HCT116 (cell line): Measurements from ENCODE around the gene ATRAID. TPM values are rescaled to one million over a fixed set of nuclear protein-coding genes. Genes with fewer than 3 reads are reported as not detected.

ENCODE experiments used
- ATAC-seq: fragments of 200-7000 bp; cut with Tn5 transposase; 2 replicates; pipeline ENCODE4 v1.9.1; 2020; ENCODE audit warnings: mild to moderate bottlenecking, moderate library complexity
- BruUV-seq: library from RNA; stranded (reverse); fragments of 400-500 nt; replicated peaks from 2 replicates; lab custom pipeline; 2021; lab: Mats Ljungman, UMichigan
- CTCF ChIA-PET: fragments of 300-600 bp; sonication (Branson Sonifier 250); formaldehyde crosslinking; loops from one replicate; lab custom pipeline; 2021; ENCODE audit warnings: antibody characterized with exemption; lab: Charles Lee
- POLR2A ChIA-PET: fragments of 300-600, 350-600 bp; sonication (Branson Sonifier 250); formaldehyde crosslinking; loops from one replicate; lab custom pipeline; 2021; ENCODE audit warnings: antibody characterized with exemption; lab: Charles Lee
- RAD21 ChIA-PET, 2 experiments: fragments of 300-600 bp; sonication (Branson Sonifier 250); formaldehyde crosslinking; loops; one replicate each; lab custom pipeline; 2023; ENCODE audit warnings: low total read pairs in 2 of 2; ENCODE audit not compliant: uncharacterized antibody in 2 of 2, unreplicated experiment in 2 of 2, low non-redundant PET in 1 of 2; lab: Charles Lee
- DNase-seq: peaks from one replicate; pipeline ENCODE4 v3.0.0-alpha.2; 2010; ENCODE audit warnings: low read depth, low spot score
- H2AFZ ChIP-seq: fragments of 200-600 bp; shearing (Covaris generic), sonication (generic); 2 replicates; pipeline ENCODE4 v1.6.1; 2017; ENCODE audit warnings: low read depth, mixed run types, mixed read lengths, antibody characterized with exemption, low read length; ENCODE audit not compliant: poor library complexity, severe bottlenecking
- H3K27ac ChIP-seq: 2 replicates; pipeline ENCODE4 v1.5.1; 2012; ENCODE audit warnings: low read depth, low read length
- H3K27me3 ChIP-seq: fragments of 200-600 bp; sonication (generic); 2 replicates; pipeline ENCODE4 v1.6.1; 2016; ENCODE audit warnings: mixed run types, low read length, mixed read lengths; ENCODE audit not compliant: insufficient read depth
- H3K36me3 ChIP-seq, 2 experiments: fragments of 200-500 bp in 1 of 2; fragments of 200-600 bp in 1 of 2; sonication (Bioruptor generic) in 1 of 2; sonication (generic) in 1 of 2; 2 replicates each; pipeline versions ENCODE4 v1.5.1 to v1.6.1; 2014 to 2016; ENCODE audit warnings: low read length in 2 of 2, inconsistent platforms in 1 of 2, mixed read lengths in 1 of 2, mixed run types in 1 of 2; ENCODE audit not compliant: insufficient read depth in 2 of 2, control insufficient read depth in 1 of 2
- H3K4me1 ChIP-seq, 2 experiments: fragments of 200-600 bp in 1 of 2; sonication (generic) in 1 of 2; 2 replicates each; pipeline versions ENCODE4 v1.5.1 to v1.6.1; 2012 to 2017; ENCODE audit warnings: low read length in 2 of 2, inconsistent platforms in 1 of 2, mild to moderate bottlenecking in 1 of 2, mixed read lengths in 1 of 2, mixed run types in 1 of 2, moderate library complexity in 1 of 2; ENCODE audit not compliant: insufficient read depth in 2 of 2, control insufficient read depth in 1 of 2
- H3K4me2 ChIP-seq: fragments of 200-600 bp; sonication (generic); 2 replicates; pipeline ENCODE4 v1.6.1; 2017; ENCODE audit warnings: mixed run types, low read length, mixed read lengths
- H3K4me3 ChIP-seq, 2 experiments: fragments of 200-600 bp in 1 of 2; sonication (generic) in 1 of 2; replicated peaks in 1 of 2; 2 replicates each; pipeline ENCODE4 v1.5.1; 2011 to 2016; ENCODE audit warnings: low read length in 2 of 2, control low read depth in 1 of 2, low read depth in 1 of 2, mild to moderate bottlenecking in 1 of 2, mixed read lengths in 1 of 2, mixed run types in 1 of 2
- H3K79me2 ChIP-seq: fragments of 200-600 bp; sonication (generic); 2 replicates; pipeline ENCODE4 v1.6.1; 2017; ENCODE audit warnings: mild to moderate bottlenecking, mixed run types, low read length, moderate library complexity, mixed read lengths; ENCODE audit not compliant: insufficient read depth
- H3K9ac ChIP-seq: fragments of 200-600 bp; sonication (generic); 2 replicates; pipeline ENCODE4 v1.6.1; 2016; ENCODE audit warnings: low read length, mixed read lengths
- H3K9me2 ChIP-seq: fragments of 200-600 bp; sonication (generic), shearing (Covaris generic); 2 replicates; pipeline ENCODE4 v1.6.1; 2017; ENCODE audit warnings: mixed run types, mild to moderate bottlenecking, moderate library complexity; ENCODE audit not compliant: insufficient read depth
- H3K9me3 ChIP-seq, 2 experiments: fragments of 200-500 bp in 1 of 2; fragments of 200-600 bp in 1 of 2; sonication (Bioruptor generic) in 1 of 2; sonication (generic) in 1 of 2; 2 replicates each; pipeline ENCODE4 v1.6.1; 2014 to 2017; ENCODE audit warnings: low read length in 2 of 2, mixed read lengths in 2 of 2, inconsistent platforms in 1 of 2, low read depth in 1 of 2, mild to moderate bottlenecking in 1 of 2, mixed run types in 1 of 2, moderate library complexity in 1 of 2; ENCODE audit not compliant: control insufficient read depth in 1 of 2, insufficient read depth in 1 of 2
- H4K20me1 ChIP-seq: fragments of 200-600 bp; sonication (generic), shearing (Covaris generic); 2 replicates; pipeline ENCODE4 v1.6.1; 2017; ENCODE audit warnings: mixed run types, mild to moderate bottlenecking, moderate library complexity; ENCODE audit not compliant: insufficient read depth
- ATF3 ChIP-seq: IDR thresholded peaks from 2 replicates; pipeline ENCODE4 v1.6.1; 2012
- CBX3 ChIP-seq: IDR thresholded peaks from 2 replicates; pipeline ENCODE4 v1.6.1; 2012; ENCODE audit warnings: low read depth
- CTCF ChIP-seq, 3 experiments: fragments of 200-600 bp in 1 of 3; sonication (generic) in 1 of 3; IDR thresholded peaks in 2 of 3; conservative IDR thresholded peaks in 1 of 3; 2 replicates each; pipeline ENCODE4 v1.5.1; 2012 to 2017; ENCODE audit warnings: low read depth in 2 of 3, low read length in 2 of 3, antibody characterized with exemption in 1 of 3, borderline replicate concordance in 1 of 3, control low read depth in 1 of 3, mild to moderate bottlenecking in 1 of 3, mixed read lengths in 1 of 3, mixed run types in 1 of 3, moderate library complexity in 1 of 3; ENCODE audit not compliant: insufficient read depth in 1 of 3
- EGR1 ChIP-seq: IDR thresholded peaks from 2 replicates; pipeline ENCODE4 v1.6.1; 2012; ENCODE audit warnings: low read depth
- ELF1 ChIP-seq: IDR thresholded peaks from 2 replicates; pipeline ENCODE4 v1.6.1; 2012; ENCODE audit warnings: low read depth, borderline replicate concordance
- EZH2 ChIP-seq: fragments of 200-600 bp; sonication (generic); IDR thresholded peaks from 2 replicates; pipeline ENCODE4 v1.6.1; 2017; ENCODE audit warnings: antibody characterized with exemption, mixed run types
- MAX ChIP-seq: IDR thresholded peaks from 2 replicates; pipeline ENCODE4 v1.6.1; 2012
- POLR2A ChIP-seq: IDR thresholded peaks from 2 replicates; pipeline ENCODE4 v1.7.0; 2011; ENCODE audit warnings: borderline replicate concordance; ENCODE audit not compliant: insufficient read depth, insufficient read length; ENCODE audit errors: extremely low read depth
- POLR2AphosphoS5 ChIP-seq: IDR thresholded peaks from 2 replicates; pipeline ENCODE4 v1.6.1; 2011; ENCODE audit warnings: mild to moderate bottlenecking, low read depth, low read length, moderate library complexity
- RAD21 ChIP-seq: IDR thresholded peaks from 2 replicates; pipeline ENCODE4 v1.6.1; 2012; ENCODE audit warnings: low read depth, mild to moderate bottlenecking
- SIN3A ChIP-seq: IDR thresholded peaks from 2 replicates; pipeline ENCODE4 v1.6.1; 2012; ENCODE audit warnings: low read depth
- SP1 ChIP-seq: IDR thresholded peaks from 2 replicates; pipeline ENCODE4 v1.6.1; 2012; ENCODE audit warnings: low read depth
- SRF ChIP-seq: IDR thresholded peaks from 2 replicates; pipeline ENCODE4 v1.6.1; 2012; ENCODE audit warnings: low read depth
- TCF7L2 ChIP-seq: IDR thresholded peaks from 2 replicates; pipeline ENCODE4 v1.7.0; 2011; ENCODE audit warnings: borderline replicate concordance, inconsistent platforms; ENCODE audit not compliant: insufficient read depth, insufficient read length; ENCODE audit errors: extremely low read depth
- YY1 ChIP-seq: IDR thresholded peaks from 2 replicates; pipeline ENCODE4 v1.6.1; 2011; ENCODE audit warnings: low read length, low read depth, moderate library complexity, mild to moderate bottlenecking; ENCODE audit not compliant: insufficient replicate concordance; ENCODE audit errors: extremely low read depth
- ZBTB33 ChIP-seq: IDR thresholded peaks from 2 replicates; pipeline ENCODE4 v1.6.1; 2011; ENCODE audit warnings: mild to moderate bottlenecking, low read length, moderate library complexity; ENCODE audit not compliant: insufficient replicate concordance; ENCODE audit errors: extremely low read depth
- ZFX ChIP-seq: fragments of 450-650 bp; IDR thresholded peaks from 2 replicates; pipeline ENCODE4 v1.6.1; 2017
- ZNF274 ChIP-seq: fragments of 200-500 bp; sonication (Bioruptor generic); IDR thresholded peaks from 2 replicates; pipeline ENCODE4 v1.6.1; 2014; ENCODE audit warnings: mild to moderate bottlenecking, low read depth, low read length, inconsistent platforms
- intact Hi-C: fragments of 100-400 bp; cut with micrococcal nuclease; formaldehyde crosslinking; loops from 2 replicates; pipeline ENCODE4 v1.10.0; 2022
- total RNA-seq: library from RNA; stranded (reverse); gene quantifications from one replicate; pipeline ENCODE4 v1.2.1, GENCODE V29; 2021; ENCODE audit not compliant: unreplicated experiment

ATRAID gene
- total RNA-seq, 1 experiment from 2014 or later: 93.6 TPM

- RAD21 ChIA-PET: no interaction called here
- H3K9me3 ChIP-seq: no peaks in the 10 kb centered on the region
- H3K9ac ChIP-seq: peak within 1 kb of the TSS; percentile 89
- H3K4me1 ChIP-seq: peaks cover 3 to 27% of the 10 kb centered on the region in 2 experiments; a peak in 3 of 4 replicates
- peak within 1 kb of the TSS; percentile 82 for H3K27ac ChIP-seq
- POLR2A ChIA-PET: no interaction called here
- DNase-seq: peak; percentile 56
- no peaks in the 10 kb centered on the region for H4K20me1 ChIP-seq
- intact Hi-C loops: loop anchor here (5.0 kb wide), 1 partner anchor 120 kb away; no protein-coding TSS in a partner anchor
- CTCF ChIA-PET: no interaction called here
- H3K4me2 ChIP-seq: peak within 1 kb of the TSS; percentile 93
- ATAC-seq: peak; percentile 82
- H3K4me3 ChIP-seq: peak within 1 kb of the TSS; percentile 78 to 91
- H3K36me3 ChIP-seq: peaks cover 13 to 36% of the 10 kb centered on the region in 2 experiments
- no peaks in the 10 kb centered on the region for H3K27me3 ChIP-seq
- peak; percentile 100 for TF ChIP-seq MAX
- TF ChIP-seq POLR2A: peak; percentile 37
- no peak for TF ChIP-seq ELF1
- TF ChIP-seq SP1: peak; percentile 60; the same call in 1 of the 2 replicates
- no peak for TF ChIP-seq ZNF274
- no peak for TF ChIP-seq ATF3
- peak in 1 of 3 experiments; percentile 4; a peak in 1 of 6 replicates for TF ChIP-seq CTCF (IDR thresholded peaks at IDR 0.05 in 2 of 3, conservative IDR thresholded peaks at IDR 0.05 in 1 of 3; ENCODE audit: borderline replicate concordance in 1 of 3, insufficient read depth in 1 of 3, low read depth in 2 of 3, low read length in 2 of 3)
- peak; percentile 43 for TF ChIP-seq ZBTB33
- no peak for TF ChIP-seq SRF
- peak; percentile 93 for TF ChIP-seq CBX3
- peak; percentile 31; the same call in 1 of the 2 replicates for TF ChIP-seq ZFX
- peak; percentile 35 for TF ChIP-seq TCF7L2
- peak; percentile 88 for TF ChIP-seq POLR2AphosphoS5
- peak; percentile 81 for TF ChIP-seq EGR1
- no peak for TF ChIP-seq YY1
- no peak for TF ChIP-seq EZH2
- TF ChIP-seq SIN3A: peak; percentile 100
- TF ChIP-seq RAD21: no peak
- BruUV-seq: TSS peak; percentile 23
- H3K9me2 ChIP-seq: no peaks in the 10 kb centered on the region
- H2AFZ ChIP-seq: no peak within 1 kb of the TSS
- peaks cover 67% of the 10 kb centered on the region for H3K79me2 ChIP-seq
Observed at GRCh38 chr2:27217173-27218121, 5.6 kb downstream of the ATRAID start, which contains the start of gene CAD. TSS of gene CAD (plus strand) at chr2:27217369. CDS start at chr2:27217552, 183 bp downstream.
